SK-N-MC (cell line): ENCODE data around the gene NR2F1-AS1.

Experiments used
- DNase-seq: peaks from one replicate; pipeline ENCODE4 v3.0.0-alpha.2; 2011; ENCODE audit warnings: low read depth, low spot score
- H3K27ac ChIP-seq: fragments of 200-600 bp; sonication (generic); 2 replicates; pipeline ENCODE4 v1.5.1; 2016; ENCODE audit warnings: mixed run types
- H3K36me3 ChIP-seq: fragments of 200-600 bp; sonication (generic); 2 replicates; pipeline ENCODE4 v1.6.1; 2017; ENCODE audit warnings: antibody characterized with exemption, low read length, mixed read lengths; ENCODE audit not compliant: insufficient read depth
- H3K4me3 ChIP-seq: fragments of 200-600 bp; sonication (generic); 2 replicates; pipeline ENCODE4 v1.5.1; 2016
- H3K9ac ChIP-seq: fragments of 200-600 bp; sonication (generic); 2 replicates; pipeline ENCODE4 v1.8.0; 2017; ENCODE audit warnings: mixed run types, mixed read lengths; ENCODE audit not compliant: insufficient read length
- H3K9me3 ChIP-seq: fragments of 200-600 bp; sonication (generic); 2 replicates; pipeline ENCODE4 v1.6.1; 2017; ENCODE audit warnings: low read depth, mild to moderate bottlenecking, antibody characterized with exemption, low read length, moderate library complexity, mixed read lengths
- EZH2 ChIP-seq: fragments of 200-600 bp; sonication (generic); IDR thresholded peaks from one replicate; pipeline ENCODE4 v1.6.1; 2017; ENCODE audit warnings: antibody characterized with exemption
- FOXP2 ChIP-seq: optimal IDR thresholded peaks from 2 replicates; pipeline ENCODE3; 2011; ENCODE audit warnings: mild to moderate bottlenecking, moderate library complexity; ENCODE audit not compliant: insufficient read depth; ENCODE audit errors: extremely low read length, control extremely low read depth
- POLR2AphosphoS5 ChIP-seq: IDR thresholded peaks from 2 replicates; pipeline ENCODE4 v1.6.1; 2012; ENCODE audit warnings: mild to moderate bottlenecking, low read depth, low read length, borderline replicate concordance

Gene NR2F1-AS1

GRCh38 chr5:93611976-93612854 is 31.2 kb upstream of the NR2F1-AS1 start:
- H3K9ac ChIP-seq, result no peak overlapping the region
- H3K36me3 ChIP-seq, result no peaks in the 10 kb centered on the region
- no peaks in the 10 kb centered on the region for H3K9me3 ChIP-seq
- DNase-seq, result no peak
- peak overlapping the region; percentile 71 for H3K4me3 ChIP-seq
- TF ChIP-seq FOXP2 (no peak), POLR2AphosphoS5 (no peak)
- no peak overlapping the region for H3K27ac ChIP-seq

GRCh38 chr5:93611273-93611975 is 30.4 kb upstream of the NR2F1-AS1 start:
- peak overlapping the region; percentile 71 for H3K4me3 ChIP-seq
- no peak for TF ChIP-seq POLR2AphosphoS5
- no peak for TF ChIP-seq EZH2

GRCh38 chr5:93610581-93611272 is 29.7 kb upstream of the NR2F1-AS1 start:
- no peaks in the 10 kb centered on the region for H3K9me3 ChIP-seq
- no peak overlapping the region for H3K4me3 ChIP-seq
- no peak for DNase-seq
- no peak overlapping the region for H3K9ac ChIP-seq
- TF ChIP-seq EZH2, result no peak
- no peak for TF ChIP-seq POLR2AphosphoS5
- no peak for TF ChIP-seq FOXP2
- H3K27ac ChIP-seq, result no peak overlapping the region
- no peaks in the 10 kb centered on the region for H3K36me3 ChIP-seq

More at GRCh38 chr5:93611273-93611975, 30.4 kb upstream of the NR2F1-AS1 start:
- Histone ChIP-seq H3K9me3 (no peaks in the 10 kb centered on the region), H3K9ac (no peak overlapping the region), H3K36me3 (no peaks in the 10 kb centered on the region), H3K27ac (no peak overlapping the region)
- DNase-seq, result no peak

GRCh38 chr5:93609762-93610161 is 28.7 kb upstream of the NR2F1-AS1 start:
- Histone ChIP-seq H3K36me3 (no peaks in the 10 kb centered on the region), H3K9ac (no peak overlapping the region), H3K9me3 (no peaks in the 10 kb centered on the region), H3K4me3 (no peak overlapping the region), H3K27ac (no peak overlapping the region)
- TF ChIP-seq FOXP2 (no peak), EZH2 (no peak), POLR2AphosphoS5 (no peak)
- DNase-seq, result no peak

GRCh38 chr5:93608855-93609254 is 27.8 kb upstream of the NR2F1-AS1 start:
- TF ChIP-seq FOXP2 (no peak), EZH2 (no peak), POLR2AphosphoS5 (no peak)
- no peak for DNase-seq
- H3K36me3 ChIP-seq, result no peaks in the 10 kb centered on the region
- no peak overlapping the region for H3K4me3 ChIP-seq
- no peaks in the 10 kb centered on the region for H3K9me3 ChIP-seq
- no peak overlapping the region for H3K27ac ChIP-seq
- no peak overlapping the region for H3K9ac ChIP-seq

- no peaks in the 10 kb centered on the region for H3K36me3 ChIP-seq
- no peak overlapping the region for H3K9ac ChIP-seq
- no peak for DNase-seq
- H3K27ac ChIP-seq, result no peak overlapping the region
- no peak overlapping the region for H3K4me3 ChIP-seq
- no peak for TF ChIP-seq POLR2AphosphoS5
- TF ChIP-seq EZH2, result no peak
- TF ChIP-seq FOXP2, result no peak
- H3K9me3 ChIP-seq, result no peaks in the 10 kb centered on the region
Observed at GRCh38 chr5:93607367-93608258, 26.6 kb upstream of the NR2F1-AS1 start.

- Histone ChIP-seq H3K9me3 (no peaks in the 10 kb centered on the region), H3K36me3 (no peaks in the 10 kb centered on the region), H3K27ac (no peak overlapping the region), H3K9ac (no peak overlapping the region), H3K4me3 (no peak overlapping the region)
- no peak for TF ChIP-seq FOXP2
- no peak for TF ChIP-seq POLR2AphosphoS5
- no peak for TF ChIP-seq EZH2
- DNase-seq, result no peak
Observed at GRCh38 chr5:93606382-93606752, 25.3 kb upstream of the NR2F1-AS1 start.
